ENCODE measurements around the gene SELENOI. TPM values are rescaled to one million over a fixed set of nuclear protein-coding genes. Genes with fewer than 3 reads are reported as not detected.

Gene SELENOI
- total and polyA plus RNA-seq, 4 donors: 3.2 to 36.6 (median 17.0) TPM

DNA sequence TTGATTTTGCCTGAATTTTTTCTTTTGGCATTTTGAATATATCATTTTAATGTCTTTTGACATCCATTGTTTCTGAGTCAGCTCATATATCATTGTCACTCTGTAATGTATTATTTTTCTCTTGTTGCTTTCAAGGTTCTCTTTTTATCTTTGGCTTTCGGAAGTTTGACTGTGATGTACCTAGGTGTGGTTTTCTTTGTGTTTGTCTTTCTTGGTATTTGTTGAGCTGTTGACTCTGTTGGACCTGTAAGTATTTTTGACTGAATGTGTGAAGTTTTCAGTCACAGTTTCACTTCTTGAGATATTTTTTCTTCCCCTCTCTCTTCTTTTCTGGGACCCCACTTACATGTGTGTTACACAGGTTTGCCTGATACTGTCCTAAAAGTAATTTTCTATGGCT lies 30.9 kb downstream of the SELENOI start:
- Histone ChIP-seq H3K27ac (ENCODE audit: low read depth in 1 of 2, low read length in 1 of 2) (no peak overlapping the region), H3K36me3 (ENCODE audit: control insufficient read depth in 4 of 4, insufficient read depth in 4 of 4, low read length in 4 of 4) (peaks cover 6 to 23% (median 10%) of the 10 kb centered on the region in 4 donors), H3K4me1 (ENCODE audit: control insufficient read depth in 5 of 5, insufficient read depth in 5 of 5, low read length in 5 of 5) (peaks cover 0 to 2% (median 0%) of the 10 kb centered on the region in 5 donors), H3K4me3 (no peak overlapping the region), H3K9ac (ENCODE audit: insufficient read depth in 1 of 2, low read length in 2 of 2) (no peak overlapping the region), H3K9me3 (ENCODE audit: control insufficient read depth in 4 of 4, insufficient read depth in 3 of 4, low read length in 3 of 4) (no peaks in the 10 kb centered on the region), H3K27me3 (ENCODE audit: control insufficient read depth in 3 of 3, insufficient read depth in 3 of 3, low read length in 2 of 3) (no peaks in the 10 kb centered on the region)
- WGBS, 2 donors: 90 to 91% methylated on average over 1 of the region's 1 CpG
- no peak for ATAC-seq (ENCODE audit: insufficient read depth, low FRiP score)
- TF ChIP-seq, protein P1, sequence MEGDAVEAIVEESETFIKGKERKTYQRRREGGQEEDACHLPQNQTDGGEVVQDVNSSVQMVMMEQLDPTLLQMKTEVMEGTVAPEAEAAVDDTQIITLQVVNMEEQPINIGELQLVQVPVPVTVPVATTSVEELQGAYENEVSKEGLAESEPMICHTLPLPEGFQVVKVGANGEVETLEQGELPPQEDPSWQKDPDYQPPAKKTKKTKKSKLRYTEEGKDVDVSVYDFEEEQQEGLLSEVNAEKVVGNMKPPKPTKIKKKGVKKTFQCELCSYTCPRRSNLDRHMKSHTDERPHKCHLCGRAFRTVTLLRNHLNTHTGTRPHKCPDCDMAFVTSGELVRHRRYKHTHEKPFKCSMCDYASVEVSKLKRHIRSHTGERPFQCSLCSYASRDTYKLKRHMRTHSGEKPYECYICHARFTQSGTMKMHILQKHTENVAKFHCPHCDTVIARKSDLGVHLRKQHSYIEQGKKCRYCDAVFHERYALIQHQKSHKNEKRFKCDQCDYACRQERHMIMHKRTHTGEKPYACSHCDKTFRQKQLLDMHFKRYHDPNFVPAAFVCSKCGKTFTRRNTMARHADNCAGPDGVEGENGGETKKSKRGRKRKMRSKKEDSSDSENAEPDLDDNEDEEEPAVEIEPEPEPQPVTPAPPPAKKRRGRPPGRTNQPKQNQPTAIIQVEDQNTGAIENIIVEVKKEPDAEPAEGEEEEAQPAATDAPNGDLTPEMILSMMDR (IDR thresholded peaks at IDR 0.05; ENCODE audit: control extremely low read depth, extremely low read depth): no peak
- DNase-seq: no peak

DNA sequence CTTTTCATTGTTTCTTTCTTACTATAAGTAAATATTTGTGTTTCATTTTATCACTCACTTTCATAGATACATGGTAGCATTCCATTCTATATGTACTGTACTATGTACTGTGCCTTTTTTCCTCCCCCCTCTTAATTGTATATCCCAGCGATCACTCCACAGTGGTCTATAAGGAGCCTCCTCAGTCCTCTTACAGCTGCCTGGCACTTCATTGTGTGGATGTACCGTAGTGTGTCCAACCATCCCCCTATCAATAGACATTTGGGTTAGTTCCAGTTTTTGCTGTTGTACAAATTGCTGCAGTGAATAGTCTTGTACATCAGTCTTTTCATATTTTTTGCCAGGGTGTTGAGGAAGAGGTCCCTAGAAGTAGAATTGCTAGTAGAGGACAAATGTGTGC lies 34.3 kb downstream of the SELENOI start:
- TF ChIP-seq, protein P1 (IDR thresholded peaks at IDR 0.05; ENCODE audit: control extremely low read depth, extremely low read depth): no peak
- H3K9ac ChIP-seq (ENCODE audit: insufficient read depth in 1 of 2, low read length in 2 of 2): no peak overlapping the region
- H3K36me3 ChIP-seq (ENCODE audit: control insufficient read depth in 4 of 4, insufficient read depth in 4 of 4, low read length in 4 of 4): peaks cover 0 to 10% (median 4%) of the 10 kb centered on the region in 4 donors
- no peak overlapping the region for H3K4me3 ChIP-seq
- 89 to 90% methylated on average over 2 of the region's 2 CpGs for WGBS, 2 donors
- DNase-seq (no peak), ATAC-seq (ENCODE audit: insufficient read depth, low FRiP score) (no peak)
- no peaks in the 10 kb centered on the region for H3K4me1 ChIP-seq (ENCODE audit: control insufficient read depth in 5 of 5, insufficient read depth in 5 of 5, low read length in 5 of 5)
- no peaks in the 10 kb centered on the region for H3K9me3 ChIP-seq (ENCODE audit: control insufficient read depth in 4 of 4, insufficient read depth in 3 of 4, low read length in 3 of 4)
- H3K27ac ChIP-seq (ENCODE audit: low read depth in 1 of 2, low read length in 1 of 2): no peak overlapping the region
- H3K27me3 ChIP-seq (ENCODE audit: control insufficient read depth in 3 of 3, insufficient read depth in 3 of 3, low read length in 2 of 3): no peaks in the 10 kb centered on the region

DNA sequence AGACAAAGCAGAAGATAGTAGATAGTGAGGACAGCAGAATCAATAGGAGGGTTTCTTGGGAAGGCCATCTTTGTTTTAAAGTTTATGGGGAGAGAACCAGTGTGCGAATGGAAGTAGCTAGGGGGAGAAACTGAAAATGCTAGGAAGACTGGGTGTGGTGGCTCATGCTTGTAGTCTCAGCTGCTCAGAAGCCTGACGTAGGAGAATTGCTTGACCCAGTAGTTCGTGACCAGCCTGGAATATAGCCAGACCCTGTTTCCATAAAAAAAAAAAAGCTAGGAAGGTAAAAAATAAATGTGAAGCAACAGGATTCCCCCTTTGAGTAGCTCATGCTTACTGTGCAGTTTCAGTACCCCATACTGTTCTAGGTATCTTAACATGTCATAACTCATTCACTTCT lies 36.6 kb downstream of the SELENOI start:
- Histone ChIP-seq H3K27ac (ENCODE audit: low read depth in 1 of 2, low read length in 1 of 2) (no peak overlapping the region), H3K9ac (ENCODE audit: insufficient read depth in 1 of 2, low read length in 2 of 2) (no peak overlapping the region), H3K4me1 (ENCODE audit: control insufficient read depth in 5 of 5, insufficient read depth in 5 of 5, low read length in 5 of 5) (no peaks in the 10 kb centered on the region), H3K4me3 (no peak overlapping the region), H3K9me3 (ENCODE audit: control insufficient read depth in 4 of 4, insufficient read depth in 3 of 4, low read length in 3 of 4) (no peaks in the 10 kb centered on the region), H3K36me3 (ENCODE audit: control insufficient read depth in 4 of 4, insufficient read depth in 4 of 4, low read length in 4 of 4) (peaks cover 6 to 8% (median 6%) of the 10 kb centered on the region in 4 donors), H3K27me3 (ENCODE audit: control insufficient read depth in 3 of 3, insufficient read depth in 3 of 3, low read length in 2 of 3) (no peaks in the 10 kb centered on the region)
- TF ChIP-seq, protein P1 (IDR thresholded peaks at IDR 0.05; ENCODE audit: control extremely low read depth, extremely low read depth): no peak
- ATAC-seq (ENCODE audit: insufficient read depth, low FRiP score) (no peak), DNase-seq (no peak)
- WGBS, 2 donors: 85 to 86% methylated on average over 3 of the region's 3 CpGs

DNA sequence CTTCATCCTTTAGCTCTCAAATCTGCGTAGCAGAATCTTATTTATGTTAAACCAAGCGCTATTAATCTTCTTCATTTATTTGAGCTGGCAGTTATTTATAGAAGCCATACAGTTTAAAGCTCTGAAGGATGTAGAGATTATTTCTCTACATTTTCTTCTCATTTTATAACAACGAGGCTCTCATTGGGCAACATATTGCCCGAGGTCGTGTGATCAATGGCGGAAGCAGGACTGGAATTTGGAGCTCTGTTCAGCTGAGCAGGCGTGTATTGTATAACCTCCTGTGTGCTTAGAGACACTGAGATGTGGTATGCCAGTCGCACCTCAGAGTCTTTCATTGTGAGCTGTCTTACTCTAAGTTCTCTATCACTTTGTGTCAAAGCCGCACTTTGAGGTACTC lies 38.2 kb downstream of the SELENOI start:
- Histone ChIP-seq H3K9me3 (ENCODE audit: control insufficient read depth in 4 of 4, insufficient read depth in 3 of 4, low read length in 3 of 4) (no peaks in the 10 kb centered on the region), H3K27ac (ENCODE audit: low read depth in 1 of 2, low read length in 1 of 2) (no peak overlapping the region), H3K4me3 (no peak overlapping the region), H3K4me1 (ENCODE audit: control insufficient read depth in 5 of 5, insufficient read depth in 5 of 5, low read length in 5 of 5) (no peaks in the 10 kb centered on the region), H3K36me3 (ENCODE audit: control insufficient read depth in 4 of 4, insufficient read depth in 4 of 4, low read length in 4 of 4) (peaks cover 2 to 16% (median 10%) of the 10 kb centered on the region in 4 donors), H3K9ac (ENCODE audit: insufficient read depth in 1 of 2, low read length in 2 of 2) (no peak overlapping the region), H3K27me3 (ENCODE audit: control insufficient read depth in 3 of 3, insufficient read depth in 3 of 3, low read length in 2 of 3) (no peaks in the 10 kb centered on the region)
- TF ChIP-seq, protein P1 (IDR thresholded peaks at IDR 0.05; ENCODE audit: control extremely low read depth, extremely low read depth): no peak
- WGBS, 2 donors: 92 to 95% methylated on average over 9 of the region's 9 CpGs
- no peak for ATAC-seq (ENCODE audit: insufficient read depth, low FRiP score)
- DNase-seq: no peak

Measured in lung (tissue), 12 donors.